Stromal cell of bone marrow (primary cell): ENCODE measurements around the gene ASS1.

Experiments used
- DNase-seq: peaks from one replicate; pipeline ENCODE4 v3.0.0-alpha.2; 2012; ENCODE audit warnings: low read depth

The ASS1 gene

GRCh38 chr9:130454096-130454811, 9.5 kb downstream of the ASS1 start:
- DNase-seq, result no peak

- no peak for DNase-seq
Measured at GRCh38 chr9:130454812-130455325, 10.1 kb downstream of the ASS1 start.

- DNase-seq, result no peak
Measured at GRCh38 chr9:130458027-130458803, 13.5 kb downstream of the ASS1 start.

- DNase-seq, result no peak
Measured at GRCh38 chr9:130458804-130459067, 14.0 kb downstream of the ASS1 start.

GRCh38 chr9:130459151-130459550, 14.4 kb downstream of the ASS1 start:
- DNase-seq, result no peak

GRCh38 chr9:130459941-130460669, 15.3 kb downstream of the ASS1 start:
- no peak for DNase-seq

GRCh38 chr9:130461218-130461630, 16.5 kb downstream of the ASS1 start:
- DNase-seq, result no peak

- no peak for DNase-seq
Measured at GRCh38 chr9:130461731-130462130, 17.0 kb downstream of the ASS1 start.

- no peak for DNase-seq
Measured at GRCh38 chr9:130462685-130463540, 18.2 kb downstream of the ASS1 start.

GRCh38 chr9:130463763-130464745, 19.3 kb downstream of the ASS1 start:
- no peak for DNase-seq

- DNase-seq, result no peak
Measured at GRCh38 chr9:130465383-130466096, 20.8 kb downstream of the ASS1 start.

- no peak for DNase-seq
Measured at GRCh38 chr9:130466537-130467217, 21.9 kb downstream of the ASS1 start.

- DNase-seq, result no peak
Measured at GRCh38 chr9:130467316-130467715, 22.6 kb downstream of the ASS1 start.

- DNase-seq, result no peak
Measured at GRCh38 chr9:130468566-130468965, 23.8 kb downstream of the ASS1 start.

- no peak for DNase-seq
Measured at GRCh38 chr9:130470269-130470668, 25.5 kb downstream of the ASS1 start.

GRCh38 chr9:130470950-130471349, 26.2 kb downstream of the ASS1 start:
- no peak for DNase-seq

GRCh38 chr9:130471411-130472183, 26.8 kb downstream of the ASS1 start:
- no peak for DNase-seq

- DNase-seq, result no peak
Measured at GRCh38 chr9:130472184-130472705, 27.5 kb downstream of the ASS1 start.
